ENCODE data around the gene SLC12A6. TPM values are rescaled to one million over a fixed set of nuclear protein-coding genes. Genes with fewer than 3 reads are reported as not detected.

SLC12A6 gene
- polyA plus RNA-seq, 2 donors: 16.1 to 21.5 TPM

GRCh38 chr15:34258151-34258550 is 79.4 kb downstream of the SLC12A6 start:
- no peak overlapping the region for H3K4me3 ChIP-seq (ENCODE audit: low read depth in 1 of 2, low read length in 2 of 2)
- H3K27ac ChIP-seq (ENCODE audit: low read depth in 2 of 2, low read length in 1 of 2): no peak overlapping the region
- H3K9me3 ChIP-seq (ENCODE audit: control insufficient read depth in 2 of 2, insufficient read depth in 1 of 2, low read depth in 1 of 2, low read length in 1 of 2): no peaks in the 10 kb centered on the region
- WGBS, 2 donors: 84 to 87% methylated on average over 2 of the region's 2 CpGs
- H3K36me3 ChIP-seq (ENCODE audit: control insufficient read depth in 2 of 2, insufficient read depth in 2 of 2, low read length in 1 of 2): peaks cover 3 to 12% of the 10 kb centered on the region in 2 donors
- no peaks in the 10 kb centered on the region for H3K4me1 ChIP-seq (ENCODE audit: control insufficient read depth in 2 of 2, insufficient read depth in 2 of 2, low read length in 1 of 2)
- no peaks in the 10 kb centered on the region for H3K27me3 ChIP-seq (ENCODE audit: control insufficient read depth in 1 of 2, insufficient read depth in 2 of 2, low read length in 2 of 2)

DNA sequence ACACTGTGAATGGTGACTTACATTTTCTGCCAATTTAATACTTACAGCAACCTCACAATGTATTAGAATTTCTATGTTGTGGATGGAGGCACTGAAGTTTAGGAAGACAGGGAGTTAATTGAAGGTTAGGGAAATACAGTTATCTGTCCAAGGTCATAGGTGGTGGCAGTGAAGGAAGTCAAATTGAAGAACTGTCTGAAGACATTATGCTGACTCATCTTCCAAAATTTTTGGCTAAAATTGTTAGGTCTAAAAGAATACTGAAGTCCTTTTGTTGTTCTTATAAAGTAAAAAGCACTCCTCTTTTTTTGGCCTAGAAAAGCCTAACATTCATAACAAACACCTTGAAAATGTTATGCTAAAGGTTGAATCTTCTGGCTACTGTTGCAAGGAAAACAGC is 85.0 kb downstream of the SLC12A6 start:
- Histone ChIP-seq H3K4me1 (ENCODE audit: control insufficient read depth in 2 of 2, insufficient read depth in 2 of 2, low read length in 1 of 2) (no peaks in the 10 kb centered on the region), H3K9me3 (ENCODE audit: control insufficient read depth in 2 of 2, insufficient read depth in 1 of 2, low read depth in 1 of 2, low read length in 1 of 2) (no peaks in the 10 kb centered on the region), H3K27ac (ENCODE audit: low read depth in 2 of 2, low read length in 1 of 2) (no peak overlapping the region), H3K27me3 (ENCODE audit: control insufficient read depth in 1 of 2, insufficient read depth in 2 of 2, low read length in 2 of 2) (no peaks in the 10 kb centered on the region), H3K36me3 (ENCODE audit: control insufficient read depth in 2 of 2, insufficient read depth in 2 of 2, low read length in 1 of 2) (peaks cover 8 to 15% of the 10 kb centered on the region in 2 donors), H3K4me3 (ENCODE audit: low read depth in 1 of 2, low read length in 2 of 2) (no peak overlapping the region)

- Histone ChIP-seq H3K4me3 (ENCODE audit: low read depth in 1 of 2, low read length in 2 of 2) (no peak overlapping the region), H3K36me3 (ENCODE audit: control insufficient read depth in 2 of 2, insufficient read depth in 2 of 2, low read length in 1 of 2) (peaks cover 8 to 11% of the 10 kb centered on the region in 2 donors), H3K4me1 (ENCODE audit: control insufficient read depth in 2 of 2, insufficient read depth in 2 of 2, low read length in 1 of 2) (no peaks in the 10 kb centered on the region), H3K9me3 (ENCODE audit: control insufficient read depth in 2 of 2, insufficient read depth in 1 of 2, low read depth in 1 of 2, low read length in 1 of 2) (no peaks in the 10 kb centered on the region), H3K27ac (ENCODE audit: low read depth in 2 of 2, low read length in 1 of 2) (no peak overlapping the region), H3K27me3 (ENCODE audit: control insufficient read depth in 1 of 2, insufficient read depth in 2 of 2, low read length in 2 of 2) (no peaks in the 10 kb centered on the region)
- WGBS, 2 donors: 96 to 100% methylated on average over 1 of the region's 1 CpG
These were observed 89.4 kb downstream of the SLC12A6 start for GRCh38 chr15:34248190-34248589.

GRCh38 chr15:34246276-34246976 is 91.2 kb downstream of the SLC12A6 start:
- no peak overlapping the region for H3K4me3 ChIP-seq (ENCODE audit: low read depth in 1 of 2, low read length in 2 of 2)
- H3K27ac ChIP-seq (ENCODE audit: low read depth in 2 of 2, low read length in 1 of 2): no peak overlapping the region
- no peaks in the 10 kb centered on the region for H3K27me3 ChIP-seq (ENCODE audit: control insufficient read depth in 1 of 2, insufficient read depth in 2 of 2, low read length in 2 of 2)
- no peaks in the 10 kb centered on the region for H3K9me3 ChIP-seq (ENCODE audit: control insufficient read depth in 2 of 2, insufficient read depth in 1 of 2, low read depth in 1 of 2, low read length in 1 of 2)
- peaks cover 6% of the 10 kb centered on the region in 2 donors for H3K36me3 ChIP-seq (ENCODE audit: control insufficient read depth in 2 of 2, insufficient read depth in 2 of 2, low read length in 1 of 2)
- H3K4me1 ChIP-seq (ENCODE audit: control insufficient read depth in 2 of 2, insufficient read depth in 2 of 2, low read length in 1 of 2): no peaks in the 10 kb centered on the region
- WGBS, 2 donors: 79 to 82% methylated on average over 9 of the region's 9 CpGs

- H3K27ac ChIP-seq (ENCODE audit: low read depth in 2 of 2, low read length in 1 of 2): no peak overlapping the region
- H3K27me3 ChIP-seq (ENCODE audit: control insufficient read depth in 1 of 2, insufficient read depth in 2 of 2, low read length in 2 of 2): no peaks in the 10 kb centered on the region
- 69 to 71% methylated on average over 3 of the region's 3 CpGs for WGBS, 2 donors
- H3K4me3 ChIP-seq (ENCODE audit: low read depth in 1 of 2, low read length in 2 of 2): no peak overlapping the region
- H3K36me3 ChIP-seq (ENCODE audit: control insufficient read depth in 2 of 2, insufficient read depth in 2 of 2, low read length in 1 of 2): peaks cover 4 to 6% of the 10 kb centered on the region in 2 donors
- H3K9me3 ChIP-seq (ENCODE audit: control insufficient read depth in 2 of 2, insufficient read depth in 1 of 2, low read depth in 1 of 2, low read length in 1 of 2): no peaks in the 10 kb centered on the region
- H3K4me1 ChIP-seq (ENCODE audit: control insufficient read depth in 2 of 2, insufficient read depth in 2 of 2, low read length in 1 of 2): no peaks in the 10 kb centered on the region
These were observed 94.4 kb downstream of the SLC12A6 start for GRCh38 chr15:34243226-34243625.

- H3K36me3 ChIP-seq (ENCODE audit: control insufficient read depth in 2 of 2, insufficient read depth in 2 of 2, low read length in 1 of 2): peaks cover 6% of the 10 kb centered on the region in 2 donors
- no peaks in the 10 kb centered on the region for H3K27me3 ChIP-seq (ENCODE audit: control insufficient read depth in 1 of 2, insufficient read depth in 2 of 2, low read length in 2 of 2)
- no peak overlapping the region for H3K4me3 ChIP-seq (ENCODE audit: low read depth in 1 of 2, low read length in 2 of 2)
- H3K4me1 ChIP-seq (ENCODE audit: control insufficient read depth in 2 of 2, insufficient read depth in 2 of 2, low read length in 1 of 2): no peaks in the 10 kb centered on the region
- 85 to 91% methylated on average over 4 of the region's 4 CpGs for WGBS, 2 donors
- H3K27ac ChIP-seq (ENCODE audit: low read depth in 2 of 2, low read length in 1 of 2): no peak overlapping the region
- no peaks in the 10 kb centered on the region for H3K9me3 ChIP-seq (ENCODE audit: control insufficient read depth in 2 of 2, insufficient read depth in 1 of 2, low read depth in 1 of 2, low read length in 1 of 2)
These were observed 95.3 kb downstream of the SLC12A6 start for GRCh38 chr15:34242331-34242710.

- Histone ChIP-seq H3K27ac (ENCODE audit: low read depth in 2 of 2, low read length in 1 of 2) (no peak overlapping the region), H3K36me3 (ENCODE audit: control insufficient read depth in 2 of 2, insufficient read depth in 2 of 2, low read length in 1 of 2) (peaks cover 6% of the 10 kb centered on the region in 2 donors), H3K9me3 (ENCODE audit: control insufficient read depth in 2 of 2, insufficient read depth in 1 of 2, low read depth in 1 of 2, low read length in 1 of 2) (no peaks in the 10 kb centered on the region), H3K27me3 (ENCODE audit: control insufficient read depth in 1 of 2, insufficient read depth in 2 of 2, low read length in 2 of 2) (no peaks in the 10 kb centered on the region), H3K4me1 (ENCODE audit: control insufficient read depth in 2 of 2, insufficient read depth in 2 of 2, low read length in 1 of 2) (no peaks in the 10 kb centered on the region), H3K4me3 (ENCODE audit: low read depth in 1 of 2, low read length in 2 of 2) (no peak overlapping the region)
- 56% methylated on average over 1 of the region's 1 CpG for WGBS, 2 donors
These were observed 95.9 kb downstream of the SLC12A6 start for GRCh38 chr15:34241376-34242330.

GRCh38 chr15:34240537-34240936 is 97.0 kb downstream of the SLC12A6 start:
- 80 to 83% methylated on average over 3 of the region's 3 CpGs for WGBS, 2 donors
- Histone ChIP-seq H3K27ac (ENCODE audit: low read depth in 2 of 2, low read length in 1 of 2) (peak overlapping the region; percentile 10 to 78), H3K27me3 (ENCODE audit: control insufficient read depth in 1 of 2, insufficient read depth in 2 of 2, low read length in 2 of 2) (no peaks in the 10 kb centered on the region), H3K9me3 (ENCODE audit: control insufficient read depth in 2 of 2, insufficient read depth in 1 of 2, low read depth in 1 of 2, low read length in 1 of 2) (no peaks in the 10 kb centered on the region), H3K4me1 (ENCODE audit: control insufficient read depth in 2 of 2, insufficient read depth in 2 of 2, low read length in 1 of 2) (no peaks in the 10 kb centered on the region), H3K4me3 (ENCODE audit: low read depth in 1 of 2, low read length in 2 of 2) (no peak overlapping the region), H3K36me3 (ENCODE audit: control insufficient read depth in 2 of 2, insufficient read depth in 2 of 2, low read length in 1 of 2) (peaks cover 6 to 12% of the 10 kb centered on the region in 2 donors)

DNA sequence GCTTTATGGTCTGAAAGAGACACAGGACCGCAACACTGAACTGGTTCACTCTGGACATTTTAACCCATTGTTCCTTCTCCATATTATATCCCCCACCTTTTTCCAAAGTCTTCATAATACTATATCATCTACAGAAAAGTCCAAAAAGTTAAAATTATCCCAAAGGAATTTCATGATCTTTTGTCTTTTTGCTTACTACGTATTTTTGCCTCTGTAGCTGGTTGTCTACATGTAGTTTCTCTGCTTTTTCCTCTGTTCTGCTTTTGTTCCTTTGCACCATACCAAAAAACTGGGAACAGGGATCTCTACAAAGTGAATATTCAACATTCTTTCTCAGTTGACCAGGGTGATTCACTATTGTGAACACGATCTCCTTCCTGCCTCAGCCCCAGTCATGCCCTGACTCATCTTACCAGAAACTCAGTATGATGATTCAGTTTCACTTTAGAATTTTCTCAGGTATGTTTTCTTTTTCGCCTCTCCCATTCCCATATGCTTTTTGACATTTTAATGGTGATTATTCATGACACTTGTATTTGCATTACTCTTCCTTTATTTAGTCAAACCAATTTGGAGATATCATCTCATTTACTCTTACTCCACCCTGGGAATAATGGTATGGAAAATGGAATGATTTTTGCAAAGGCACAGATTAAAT is 98.3 kb downstream of the SLC12A6 start:
- H3K27ac ChIP-seq (ENCODE audit: low read depth in 2 of 2, low read length in 1 of 2): peak overlapping the region; percentile 65 to 89
- 66 to 70% methylated on average over 4 of the region's 4 CpGs for WGBS, 2 donors
- H3K36me3 ChIP-seq (ENCODE audit: control insufficient read depth in 2 of 2, insufficient read depth in 2 of 2, low read length in 1 of 2): peaks cover 3 to 11% of the 10 kb centered on the region in 2 donors
- no peaks in the 10 kb centered on the region for H3K4me1 ChIP-seq (ENCODE audit: control insufficient read depth in 2 of 2, insufficient read depth in 2 of 2, low read length in 1 of 2)
- H3K27me3 ChIP-seq (ENCODE audit: control insufficient read depth in 1 of 2, insufficient read depth in 2 of 2, low read length in 2 of 2): no peaks in the 10 kb centered on the region
- H3K4me3 ChIP-seq (ENCODE audit: low read depth in 1 of 2, low read length in 2 of 2): no peak overlapping the region
- H3K9me3 ChIP-seq (ENCODE audit: control insufficient read depth in 2 of 2, insufficient read depth in 1 of 2, low read depth in 1 of 2, low read length in 1 of 2): no peaks in the 10 kb centered on the region

Data from esophagus (tissue), 2 donors.